ENCODE measurements around the gene ELOVL3. TPM values are rescaled to one million over a fixed set of nuclear protein-coding genes. Genes with fewer than 3 reads are reported as not detected.

The ELOVL3 gene
- total and polyA plus RNA-seq, 2 experiments from 2014 or later = 1.4 to 1.9 TPM

DNA sequence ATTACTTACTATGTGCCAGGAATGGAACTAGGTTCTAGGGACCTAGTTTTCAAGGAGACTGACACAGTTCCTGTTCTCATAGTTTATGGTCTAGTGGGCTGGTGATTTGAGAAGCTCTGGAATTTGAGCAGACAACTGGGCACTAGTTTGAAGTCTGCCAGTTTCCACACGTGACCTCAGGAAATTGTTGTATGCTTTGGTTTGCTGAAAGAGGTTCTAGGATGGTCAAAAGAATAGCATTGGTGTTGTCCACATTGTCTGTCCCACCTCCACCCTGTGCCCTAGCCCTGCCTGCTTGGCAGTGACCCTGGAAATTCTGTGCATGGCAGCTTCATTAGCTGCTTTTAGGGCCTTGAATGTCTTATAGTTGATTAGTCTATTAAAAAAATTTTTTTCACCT, 48.0 kb downstream of the ELOVL3 start:
- WGBS, 2 experiments (ENCODE audit: low coverage in 1 of 2, low lambda C conversion rate in 2 of 2, missing lambda C conversion rate in 2 of 2) = 50 to 64% methylated on average over 1 of the region's 1 CpG
- Histone ChIP-seq H3K36me3 (ENCODE audit: low read depth) (peaks cover 3% of the 10 kb centered on the region; the same call in 1 of the 2 replicates), H3F3A (ENCODE audit: insufficient read depth) (peaks cover 26% of the 10 kb centered on the region), H2AFZ (no peak overlapping the region), H3K9me2 (ENCODE audit: insufficient read depth) (no peaks in the 10 kb centered on the region), H4K20me1 (ENCODE audit: insufficient read depth) (peaks cover 20% of the 10 kb centered on the region; the same call in 1 of the 2 replicates), H3K27me3 (replicated peaks; ENCODE audit: insufficient read depth) (no peaks in the 10 kb centered on the region), H3K79me2 (ENCODE audit: insufficient read depth) (peaks cover 99% of the 10 kb centered on the region), H3K4me3 (no peak overlapping the region), H3K4me1 (ENCODE audit: insufficient read depth) (peaks cover 15% of the 10 kb centered on the region), H3K27ac (no peak overlapping the region), H3K9ac (no peak overlapping the region), H3K9me3 (ENCODE audit: low read depth) (no peaks in the 10 kb centered on the region), H3K4me2 (ENCODE audit: unreplicated experiment) (no peak overlapping the region)
- TF ChIP-seq EZH2 (IDR thresholded peaks at IDR 0.05; ENCODE audit: insufficient read depth, poor library complexity, severe bottlenecking) (no peak), EZH2phosphoT487 (IDR thresholded peaks at IDR 0.05; ENCODE audit: insufficient read depth, low read depth) (no peak)
- in situ Hi-C loops (cut with MboI) = no loop called here
- DNase-seq = no peak

- Histone ChIP-seq H3K27me3 (replicated peaks; ENCODE audit: insufficient read depth) (no peaks in the 10 kb centered on the region), H2AFZ (no peak overlapping the region), H3K9ac (no peak overlapping the region), H3K79me2 (ENCODE audit: insufficient read depth) (peaks cover 99% of the 10 kb centered on the region), H3K4me2 (ENCODE audit: unreplicated experiment) (no peak overlapping the region), H3K36me3 (ENCODE audit: low read depth) (peaks cover 3% of the 10 kb centered on the region; the same call in 1 of the 2 replicates), H3K4me1 (ENCODE audit: insufficient read depth) (peaks cover 10% of the 10 kb centered on the region; the same call in 1 of the 2 replicates), H3K27ac (no peak overlapping the region), H3K9me2 (ENCODE audit: insufficient read depth) (no peaks in the 10 kb centered on the region), H4K20me1 (ENCODE audit: insufficient read depth) (peaks cover 23% of the 10 kb centered on the region), H3F3A (ENCODE audit: insufficient read depth) (peaks cover 18% of the 10 kb centered on the region), H3K9me3 (ENCODE audit: low read depth) (no peaks in the 10 kb centered on the region), H3K4me3 (no peak overlapping the region)
- no peak for DNase-seq
- in situ Hi-C loops (cut with MboI) = no loop called here
- WGBS, 2 experiments (ENCODE audit: low coverage in 1 of 2, low lambda C conversion rate in 2 of 2, missing lambda C conversion rate in 2 of 2) = 100% methylated on average over 2 of the region's 2 CpGs
- TF ChIP-seq EZH2phosphoT487 (IDR thresholded peaks at IDR 0.05; ENCODE audit: insufficient read depth, low read depth) = no peak
- no peak for TF ChIP-seq EZH2 (IDR thresholded peaks at IDR 0.05; ENCODE audit: insufficient read depth, poor library complexity, severe bottlenecking)
These were observed 49.2 kb downstream of the ELOVL3 start for GRCh38 chr10:102275343-102275742.

- peaks cover 14% of the 10 kb centered on the region for H4K20me1 ChIP-seq (ENCODE audit: insufficient read depth)
- no peak overlapping the region for H3K27ac ChIP-seq
- no peaks in the 10 kb centered on the region for H3K9me2 ChIP-seq (ENCODE audit: insufficient read depth)
- H2AFZ ChIP-seq = no peak overlapping the region
- no peaks in the 10 kb centered on the region for H3K9me3 ChIP-seq (ENCODE audit: low read depth)
- no peak overlapping the region for H3K4me2 ChIP-seq (ENCODE audit: unreplicated experiment)
- peaks cover 11% of the 10 kb centered on the region; the same call in 1 of the 2 replicates for H3F3A ChIP-seq (ENCODE audit: insufficient read depth)
- in situ Hi-C loops (cut with MboI) = no loop called here
- H3K9ac ChIP-seq = no peak overlapping the region
- H3K36me3 ChIP-seq (ENCODE audit: low read depth) = peaks cover 9% of the 10 kb centered on the region; the same call in 1 of the 2 replicates
- peaks cover 99% of the 10 kb centered on the region for H3K79me2 ChIP-seq (ENCODE audit: insufficient read depth)
- TF ChIP-seq EZH2phosphoT487 (IDR thresholded peaks at IDR 0.05; ENCODE audit: insufficient read depth, low read depth) = no peak
- TF ChIP-seq EZH2 (IDR thresholded peaks at IDR 0.05; ENCODE audit: insufficient read depth, poor library complexity, severe bottlenecking) = no peak
- no peaks in the 10 kb centered on the region for H3K27me3 ChIP-seq (replicated peaks; ENCODE audit: insufficient read depth)
- H3K4me3 ChIP-seq = no peak overlapping the region
- no peak for DNase-seq
- peaks cover 15% of the 10 kb centered on the region for H3K4me1 ChIP-seq (ENCODE audit: insufficient read depth)
These were observed 53.0 kb downstream of the ELOVL3 start for GRCh38 chr10:102279104-102279503.

Other genes with a start within 250 kb of the ELOVL3 start
- 5.6 and 9.0 TPM in 2 replicates for gene ARMH3, start 170.1 kb upstream of the ELOVL3 start, total RNA-seq (2014; rRNA removed; shearing (Covaris generic))
- 9.5 and 11.1 TPM in 2 replicates for gene ARMH3, start 170.1 kb upstream of the ELOVL3 start, polyA plus RNA-seq (2016; fragmentation: Nextera tagmentation; extraction: Ambion mirVana)
- 45.1 and 46.9 TPM in 2 replicates for gene HPS6, start 160.9 kb upstream of the ELOVL3 start, total RNA-seq (2014; rRNA removed; shearing (Covaris generic))
- 10.9 and 12.2 TPM in 2 replicates for gene HPS6, start 160.9 kb upstream of the ELOVL3 start, polyA plus RNA-seq (2016; fragmentation: Nextera tagmentation; extraction: Ambion mirVana)
- 28.1 and 30.5 TPM in 2 replicates for gene LDB1, start 105.9 kb upstream of the ELOVL3 start, total RNA-seq (2014; rRNA removed; shearing (Covaris generic))
- 4.8 and 5.0 TPM in 2 replicates for gene LDB1, start 105.9 kb upstream of the ELOVL3 start, polyA plus RNA-seq (2016; fragmentation: Nextera tagmentation; extraction: Ambion mirVana)
- gene PPRC1, start 93.3 kb upstream of the ELOVL3 start, total RNA-seq (2014; rRNA removed; shearing (Covaris generic)) = 16.4 and 25.3 TPM in 2 replicates
- 19.5 and 22.6 TPM in 2 replicates for gene PPRC1, start 93.3 kb upstream of the ELOVL3 start, polyA plus RNA-seq (2016; fragmentation: Nextera tagmentation; extraction: Ambion mirVana)
- 30.7 and 31.9 TPM in 2 replicates for gene NOLC1, start 73.9 kb upstream of the ELOVL3 start, total RNA-seq (2014; rRNA removed; shearing (Covaris generic))
- 42.5 and 43.4 TPM in 2 replicates for gene NOLC1, start 73.9 kb upstream of the ELOVL3 start, polyA plus RNA-seq (2016; fragmentation: Nextera tagmentation; extraction: Ambion mirVana)
- gene PITX3, start 15.2 kb downstream of the ELOVL3 start, total RNA-seq (2014; rRNA removed; shearing (Covaris generic)) = not detected in 2 replicates
- not detected in 2 replicates for gene PITX3, start 15.2 kb downstream of the ELOVL3 start, polyA plus RNA-seq (2016; fragmentation: Nextera tagmentation; extraction: Ambion mirVana)
- gene GBF1, start 19.2 kb downstream of the ELOVL3 start, total RNA-seq (2014; rRNA removed; shearing (Covaris generic)) = 43.9 and 48.7 TPM in 2 replicates
- gene GBF1, start 19.2 kb downstream of the ELOVL3 start, polyA plus RNA-seq (2016; fragmentation: Nextera tagmentation; extraction: Ambion mirVana) = 28.1 and 29.8 TPM in 2 replicates
- gene NFKB2, start 169.4 kb downstream of the ELOVL3 start, total RNA-seq (2014; rRNA removed; shearing (Covaris generic)) = 21.5 and 34.7 TPM in 2 replicates
- 5.7 and 6.7 TPM in 2 replicates for gene NFKB2, start 169.4 kb downstream of the ELOVL3 start, polyA plus RNA-seq (2016; fragmentation: Nextera tagmentation; extraction: Ambion mirVana)
- 1.0 and 11.3 TPM in 2 replicates for gene PSD, start 192.5 kb downstream of the ELOVL3 start, total RNA-seq (2014; rRNA removed; shearing (Covaris generic))
- gene PSD, start 192.5 kb downstream of the ELOVL3 start, polyA plus RNA-seq (2016; fragmentation: Nextera tagmentation; extraction: Ambion mirVana) = 0.95 and 1.8 TPM in 2 replicates
- gene FBXL15, start 194.5 kb downstream of the ELOVL3 start, total RNA-seq (2014; rRNA removed; shearing (Covaris generic)) = 23.1 and 23.6 TPM in 2 replicates
- 17.7 and 19.8 TPM in 2 replicates for gene FBXL15, start 194.5 kb downstream of the ELOVL3 start, polyA plus RNA-seq (2016; fragmentation: Nextera tagmentation; extraction: Ambion mirVana)
- 54.1 and 58.8 TPM in 2 replicates for gene CUEDC2, start 206.3 kb downstream of the ELOVL3 start, total RNA-seq (2014; rRNA removed; shearing (Covaris generic))
- gene CUEDC2, start 206.3 kb downstream of the ELOVL3 start, polyA plus RNA-seq (2016; fragmentation: Nextera tagmentation; extraction: Ambion mirVana) = 85.9 and 87.6 TPM in 2 replicates
- gene C10orf95, start 225.2 kb downstream of the ELOVL3 start, total RNA-seq (2014; rRNA removed; shearing (Covaris generic)) = not detected in 2 replicates
- not detected in 2 replicates for gene C10orf95, start 225.2 kb downstream of the ELOVL3 start, polyA plus RNA-seq (2016; fragmentation: Nextera tagmentation; extraction: Ambion mirVana)